HG02759 (cell line): ENCODE measurements around the gene NUB1.

Experiments
- ATAC-seq: cut with Tn5 transposase; IDR thresholded peaks from one replicate; pipeline ENCODE4 v1.9.1; 2021; ENCODE audit warnings: mild to moderate bottlenecking, moderate library complexity; ENCODE audit not compliant: unreplicated experiment

Gene NUB1

GRCh38 chr7:151388430-151388829 lies 46.8 kb downstream of the NUB1 start:
- no peak for ATAC-seq

- no peak for ATAC-seq
These were observed 47.6 kb downstream of the NUB1 start for GRCh38 chr7:151389096-151389767.

- ATAC-seq, result no peak
These were observed 48.4 kb downstream of the NUB1 start for GRCh38 chr7:151389768-151390597.

- no peak for ATAC-seq
These were observed 49.2 kb downstream of the NUB1 start for GRCh38 chr7:151390598-151391357.

GRCh38 chr7:151391358-151391730 lies 49.7 kb downstream of the NUB1 start:
- ATAC-seq, result no peak

- ATAC-seq, result no peak
These were observed 50.4 kb downstream of the NUB1 start for GRCh38 chr7:151392002-151392401.

- ATAC-seq, result no peak
These were observed 50.8 kb downstream of the NUB1 start for GRCh38 chr7:151392426-151392825.

GRCh38 chr7:151393031-151393977 lies 51.7 kb downstream of the NUB1 start:
- ATAC-seq, result no peak

GRCh38 chr7:151394076-151395035 lies 52.7 kb downstream of the NUB1 start:
- no peak for ATAC-seq

GRCh38 chr7:151395036-151395367 lies 53.4 kb downstream of the NUB1 start:
- ATAC-seq, result no peak

- ATAC-seq, result no peak
These were observed 54.8 kb downstream of the NUB1 start for GRCh38 chr7:151396328-151396970.

GRCh38 chr7:151397026-151397425 lies 55.4 kb downstream of the NUB1 start:
- ATAC-seq, result no peak

- no peak for ATAC-seq
These were observed 57.1 kb downstream of the NUB1 start for GRCh38 chr7:151398446-151399304.

GRCh38 chr7:151399305-151399601 lies 57.6 kb downstream of the NUB1 start:
- ATAC-seq, result no peak

GRCh38 chr7:151399906-151400305 lies 58.3 kb downstream of the NUB1 start:
- no peak for ATAC-seq

GRCh38 chr7:151400626-151401315 lies 59.2 kb downstream of the NUB1 start:
- ATAC-seq, result peak; percentile 92

GRCh38 chr7:151402029-151402835 lies 60.6 kb downstream of the NUB1 start:
- no peak for ATAC-seq
